Endothelial cell of hepatic sinusoid (primary cell): Measurements from ENCODE around the gene MPIG6B.

ENCODE experiments used
- in situ Hi-C: cut with HindIII; loops from 2 replicates; pipeline ENCODE4 v1.10.0; 2017; ENCODE audit warnings: low sequenced_read_pairs

MPIG6B gene, protein sequence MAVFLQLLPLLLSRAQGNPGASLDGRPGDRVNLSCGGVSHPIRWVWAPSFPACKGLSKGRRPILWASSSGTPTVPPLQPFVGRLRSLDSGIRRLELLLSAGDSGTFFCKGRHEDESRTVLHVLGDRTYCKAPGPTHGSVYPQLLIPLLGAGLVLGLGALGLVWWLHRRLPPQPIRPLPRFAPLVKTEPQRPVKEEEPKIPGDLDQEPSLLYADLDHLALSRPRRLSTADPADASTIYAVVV

DNA sequence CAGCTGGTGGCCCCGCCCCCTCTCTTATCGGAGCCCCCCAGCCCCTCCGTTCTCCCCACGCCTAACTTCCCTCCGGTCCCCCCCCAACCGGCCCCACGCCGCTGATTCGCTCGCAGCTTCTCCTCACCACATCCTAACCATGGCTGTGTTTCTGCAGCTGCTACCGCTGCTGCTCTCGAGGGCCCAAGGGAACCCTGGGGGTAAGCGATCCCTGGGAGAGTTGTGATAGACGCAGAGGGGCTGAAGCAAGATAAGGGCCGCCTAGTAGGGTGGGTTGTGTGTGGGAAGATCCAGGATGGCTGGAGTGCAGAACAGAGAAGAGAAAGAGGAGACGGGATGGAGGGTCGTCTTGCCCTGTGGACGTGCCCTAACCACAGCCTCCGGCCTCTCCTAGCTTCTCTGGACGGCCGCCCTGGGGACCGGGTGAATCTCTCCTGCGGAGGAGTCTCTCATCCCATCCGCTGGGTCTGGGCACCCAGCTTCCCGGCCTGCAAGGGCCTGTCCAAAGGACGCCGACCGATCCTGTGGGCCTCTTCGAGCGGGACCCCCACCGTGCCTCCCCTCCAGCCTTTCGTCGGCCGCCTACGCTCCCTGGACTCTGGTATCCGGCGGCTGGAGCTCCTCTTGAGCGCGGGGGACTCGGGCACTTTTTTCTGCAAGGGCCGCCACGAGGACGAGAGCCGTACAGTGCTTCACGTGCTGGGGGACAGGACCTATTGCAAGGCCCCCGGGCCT, at the start of gene MPIG6B:
MPIG6B (plus strand) TSS at position 129 of the 735 bp plus-strand sequence; CDS start at position 140, 11 bp downstream.
- in situ Hi-C loops = no loop called here

DNA sequence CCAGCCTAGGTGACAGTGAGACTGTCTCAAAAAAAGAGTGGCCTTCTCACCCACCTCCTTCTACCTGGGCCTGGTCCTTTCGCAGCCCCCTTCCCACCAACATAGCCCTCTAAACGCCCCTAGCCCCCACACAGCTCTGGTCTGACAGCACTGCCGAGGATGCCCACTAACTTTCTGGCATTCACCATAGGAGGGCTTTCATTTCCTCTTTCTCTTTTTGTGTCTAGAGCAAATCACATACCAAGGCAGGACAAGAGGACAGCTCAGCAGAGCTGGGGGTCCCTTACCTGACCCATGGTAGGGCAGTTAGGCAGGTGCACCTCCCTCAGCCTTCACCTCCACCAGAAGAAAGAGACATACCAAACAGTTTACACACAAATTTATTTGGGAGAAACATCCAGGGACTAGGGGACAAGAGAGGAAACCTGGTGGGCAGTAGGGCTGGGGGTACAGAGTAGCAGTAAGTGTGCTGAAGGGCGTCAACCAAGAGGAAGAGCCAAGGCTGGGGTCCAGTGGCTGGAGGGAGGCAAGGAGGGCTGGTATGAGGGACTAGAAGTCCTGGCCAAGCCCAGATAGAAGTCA, 46.8 kb upstream of the MPIG6B start:
- in situ Hi-C loops = no loop called here

DNA sequence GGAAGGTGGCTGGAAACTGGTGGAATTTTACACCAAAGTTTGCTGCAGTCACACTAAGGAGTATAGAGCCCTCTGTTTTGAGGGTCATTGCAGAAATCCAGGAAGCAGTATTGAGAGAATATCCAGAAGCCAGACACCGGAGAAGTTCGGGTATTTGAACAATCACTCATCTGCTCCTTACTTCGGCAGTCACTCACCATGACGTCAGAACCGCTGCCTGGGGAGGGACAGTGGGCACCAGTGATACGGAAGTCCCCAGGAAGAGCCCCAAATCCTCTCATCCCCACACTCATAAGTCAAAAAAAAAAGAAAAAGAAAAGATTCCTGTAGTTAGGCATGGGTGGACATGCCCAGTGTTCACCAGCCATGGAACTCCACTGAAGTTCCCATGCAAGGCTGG, 46.3 kb upstream of the MPIG6B start:
- in situ Hi-C loops = no loop called here

DNA sequence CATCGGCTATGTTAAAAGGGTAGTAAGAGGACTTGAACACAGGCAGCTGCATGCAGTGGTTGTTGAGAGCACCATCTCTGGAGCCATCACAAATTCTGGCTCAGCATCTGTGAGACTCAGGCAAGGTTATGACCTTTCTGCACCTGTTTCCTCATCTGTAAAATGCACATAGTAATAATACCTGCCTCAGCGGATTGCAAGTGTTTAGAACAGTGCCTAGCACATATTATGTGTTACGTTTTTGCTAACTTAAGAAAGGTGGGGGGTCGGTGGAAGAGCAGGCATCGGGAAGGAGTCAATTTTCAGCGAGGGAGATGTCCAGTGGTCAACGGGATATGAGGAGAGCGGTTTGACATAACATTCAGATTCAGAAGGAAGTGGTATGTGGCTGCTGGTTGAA, 45.2 kb upstream of the MPIG6B start:
- in situ Hi-C loops = no loop called here

DNA sequence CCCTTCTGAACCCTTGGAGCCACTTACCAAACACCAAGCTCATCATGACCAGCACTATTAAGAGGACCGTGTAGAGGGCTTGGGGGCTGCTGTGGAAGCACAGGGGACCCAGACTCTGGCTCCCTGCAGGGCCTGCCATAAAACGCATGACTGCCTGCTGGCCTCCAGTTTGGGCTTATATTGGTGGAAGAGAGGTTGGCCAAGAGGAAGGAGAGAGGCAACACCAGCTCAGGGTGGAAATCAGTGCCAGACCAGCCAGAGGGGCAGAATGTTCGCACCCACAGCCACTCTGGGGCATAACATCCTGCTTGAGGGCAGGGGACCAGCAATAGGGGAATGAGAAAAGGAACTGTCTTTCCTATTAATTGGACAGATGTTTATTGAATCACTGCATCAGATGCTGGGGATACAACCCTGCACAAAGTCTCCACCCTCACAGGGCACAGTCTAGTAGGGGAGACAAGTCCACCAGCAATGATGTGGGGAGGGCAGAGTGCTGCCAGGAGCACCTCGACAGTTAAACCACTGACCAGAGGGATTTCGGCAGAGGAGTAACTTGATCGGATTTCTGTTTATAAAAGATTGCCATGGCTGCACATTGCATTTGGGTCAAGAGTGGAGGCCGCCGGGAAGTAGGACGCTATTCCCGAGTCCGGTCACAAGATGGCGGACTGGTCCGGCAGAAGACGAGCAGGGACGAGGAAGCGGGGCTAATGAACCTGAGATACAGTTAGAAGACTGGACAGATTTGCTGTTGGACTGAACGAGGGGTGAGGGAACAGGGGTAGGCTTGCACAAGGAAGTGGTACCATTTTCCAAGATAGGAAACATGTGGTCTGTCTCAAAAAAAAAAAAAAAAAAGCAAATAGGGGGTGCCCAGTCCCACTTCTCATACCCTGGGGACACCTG, 42.7 kb upstream of the MPIG6B start, which contains the start of gene LY6G5C:
LY6G5C (minus strand) TSS at position 842 of the 909 bp plus-strand sequence; CDS start at position 148, 694 bp downstream.
- in situ Hi-C loops = no loop called here

DNA sequence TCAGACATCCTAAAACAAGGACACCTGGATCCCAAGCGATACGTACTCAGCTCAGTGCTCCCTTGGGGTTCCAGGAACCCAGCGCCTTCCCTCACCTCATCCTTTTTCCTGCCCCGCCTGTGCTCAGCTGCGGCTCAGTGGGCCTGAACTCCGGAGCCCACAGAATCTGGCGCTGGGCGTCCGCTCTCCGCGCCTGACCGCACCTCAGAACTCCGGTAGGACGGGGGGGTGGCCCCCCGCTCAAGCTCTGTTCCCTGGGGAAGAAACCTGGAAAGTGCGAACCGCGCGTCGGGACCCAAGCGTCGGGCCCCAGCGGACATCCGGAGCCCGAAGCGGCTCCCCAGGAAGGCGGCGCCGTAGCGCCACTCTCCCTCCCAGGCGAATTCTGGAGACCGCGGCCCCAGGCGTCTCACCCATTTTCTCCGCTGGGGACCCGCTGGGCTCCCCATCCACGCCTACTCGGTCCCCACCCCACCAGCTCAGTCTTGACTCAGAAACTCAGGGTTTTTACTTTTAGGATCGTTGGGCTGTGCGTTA, 42.0 kb upstream of the MPIG6B start:
- in situ Hi-C loops = no loop called here

DNA sequence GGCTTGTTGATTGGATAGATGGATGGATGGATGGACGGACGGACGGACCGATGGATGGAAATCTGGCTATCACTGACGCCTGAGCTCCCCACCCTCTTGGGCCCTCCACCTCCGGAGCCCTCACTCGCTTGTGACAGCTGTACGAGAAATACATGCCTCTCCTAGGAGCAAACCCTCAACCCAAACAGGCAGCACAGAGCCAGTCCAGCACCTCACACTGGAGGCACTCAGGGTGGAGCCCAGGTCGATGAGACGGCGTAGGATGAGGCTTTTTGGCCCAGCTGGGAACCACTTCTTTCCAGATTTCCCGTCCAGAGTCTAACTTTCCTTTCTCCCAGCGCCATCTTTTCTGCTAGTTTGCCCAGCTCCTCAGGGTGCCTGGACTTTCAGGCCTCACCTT, 39.6 kb upstream of the MPIG6B start:
- in situ Hi-C loops = no loop called here

DNA sequence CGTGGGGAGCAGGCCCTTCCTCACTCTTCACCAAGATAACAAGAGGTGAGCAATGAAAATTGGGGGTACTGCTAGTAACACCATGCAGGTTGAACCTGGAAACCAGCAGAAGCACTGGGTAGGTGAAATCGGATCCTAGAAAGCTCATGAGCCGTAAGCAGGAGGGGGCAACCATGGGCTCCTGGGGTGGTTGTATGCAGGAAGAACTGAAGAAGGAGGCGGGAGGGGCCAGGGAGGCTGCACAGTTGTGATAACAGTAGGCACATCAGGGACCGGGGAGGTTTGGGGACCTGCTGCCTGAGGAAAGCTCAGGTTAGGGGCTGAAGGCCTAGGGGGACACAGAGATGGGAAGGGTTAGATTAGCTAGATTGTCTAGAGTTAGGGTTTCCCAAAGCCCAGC, 36.7 kb upstream of the MPIG6B start:
- in situ Hi-C loops = no loop called here

DNA sequence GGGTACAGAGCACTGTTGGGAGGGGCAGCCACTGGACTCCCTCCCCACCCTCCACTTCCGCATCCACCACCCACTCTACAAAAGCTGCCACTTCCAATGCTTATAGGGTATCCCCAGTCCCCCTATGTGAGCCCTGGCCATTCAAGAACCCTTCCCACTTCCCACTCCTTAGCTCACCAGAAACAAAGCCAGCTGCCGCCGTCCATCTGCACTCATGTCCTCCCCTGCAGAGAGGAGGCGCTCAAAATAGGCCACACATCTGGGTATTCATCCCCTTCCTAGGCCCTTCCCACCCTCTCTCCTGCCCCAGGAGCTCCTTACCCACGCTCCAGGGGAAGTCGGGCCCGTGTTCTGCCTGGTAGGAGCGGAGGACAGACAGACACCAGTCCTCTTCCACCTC, 35.9 kb upstream of the MPIG6B start:
- in situ Hi-C loops = no loop called here

DNA sequence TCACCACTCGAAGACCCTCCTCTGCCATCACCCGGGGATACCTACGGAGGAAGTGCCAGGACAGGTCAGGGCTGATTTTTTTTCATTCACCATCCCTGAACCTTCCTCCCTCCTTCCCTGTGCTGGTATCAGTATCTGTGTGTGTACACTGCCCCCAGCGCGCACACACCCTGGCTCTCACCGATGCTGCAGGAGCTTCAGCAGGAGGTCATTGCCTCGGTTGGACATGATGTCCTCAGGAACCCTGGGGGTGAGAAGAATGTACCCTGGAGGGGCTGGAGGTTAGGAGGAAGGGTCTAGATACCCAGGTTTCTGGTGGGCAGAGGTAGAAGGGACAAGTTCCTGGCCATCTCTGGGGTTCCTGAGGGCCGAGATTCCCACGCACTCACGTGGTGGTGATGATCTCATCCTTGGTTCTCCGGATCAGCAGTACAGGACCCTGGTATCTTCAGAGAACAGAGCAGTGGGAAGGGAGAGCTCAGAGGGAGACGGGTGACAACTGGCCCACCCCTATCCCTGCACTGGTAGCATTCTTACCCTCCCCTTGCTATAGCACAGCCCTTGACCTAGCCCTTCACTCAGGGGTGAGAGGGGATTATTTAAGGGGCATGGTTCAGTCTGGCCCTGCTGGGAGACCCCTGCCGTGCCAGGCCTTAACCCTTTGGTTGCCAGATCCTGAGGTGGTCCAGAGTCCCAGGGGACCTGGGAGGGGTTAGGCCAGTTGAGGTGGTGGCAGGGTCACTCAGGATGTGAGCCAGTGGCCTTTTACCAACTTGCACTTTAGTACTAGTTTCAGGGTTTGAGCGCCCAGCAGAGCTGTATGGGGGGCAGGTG, 35.1 kb upstream of the MPIG6B start:
- in situ Hi-C loops = no loop called here

DNA sequence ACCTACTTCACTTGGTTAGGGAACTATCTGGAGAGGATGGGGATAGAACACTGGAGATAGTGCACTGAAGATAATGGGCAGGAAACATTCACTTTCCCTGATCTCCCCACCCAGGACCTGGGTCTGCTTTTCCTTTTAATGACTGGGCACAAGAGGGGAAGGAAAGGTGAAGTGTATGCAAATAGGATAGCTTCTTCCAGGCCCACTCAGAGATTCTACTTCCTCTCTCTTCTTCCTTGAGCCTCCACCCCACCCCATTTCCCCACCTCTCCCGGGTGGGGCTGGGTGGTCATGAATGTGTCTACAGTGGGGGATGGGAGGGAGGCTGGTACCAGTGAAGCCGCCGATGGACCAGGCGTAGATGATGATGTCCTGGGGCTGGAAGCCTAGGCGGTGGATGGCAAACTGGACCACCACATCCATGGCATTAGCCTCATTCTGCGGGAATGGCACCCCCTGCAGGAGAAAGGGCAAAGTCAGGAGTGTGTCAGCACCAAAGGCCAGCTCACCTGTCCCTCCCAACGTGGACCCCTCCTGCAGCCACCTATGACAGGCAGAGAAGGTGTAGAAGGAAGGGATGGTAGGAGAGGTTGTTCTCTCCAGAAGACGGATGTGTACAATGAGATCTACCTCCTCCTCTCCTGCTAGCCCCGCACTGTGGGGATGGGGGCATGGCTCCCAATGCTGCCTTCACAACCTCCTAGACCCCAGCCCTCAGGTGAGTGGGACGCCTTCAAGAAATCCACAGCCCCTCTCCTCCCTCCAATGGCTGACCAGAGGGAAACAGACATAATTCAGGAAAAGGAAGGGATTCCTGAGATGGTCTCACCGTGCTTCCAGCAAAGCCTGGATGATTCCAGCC, 33.7 kb upstream of the MPIG6B start:
- in situ Hi-C loops = loop anchor here (5.0 kb wide), 1 partner anchor 43 kb away; no protein-coding TSS in a partner anchor

DNA sequence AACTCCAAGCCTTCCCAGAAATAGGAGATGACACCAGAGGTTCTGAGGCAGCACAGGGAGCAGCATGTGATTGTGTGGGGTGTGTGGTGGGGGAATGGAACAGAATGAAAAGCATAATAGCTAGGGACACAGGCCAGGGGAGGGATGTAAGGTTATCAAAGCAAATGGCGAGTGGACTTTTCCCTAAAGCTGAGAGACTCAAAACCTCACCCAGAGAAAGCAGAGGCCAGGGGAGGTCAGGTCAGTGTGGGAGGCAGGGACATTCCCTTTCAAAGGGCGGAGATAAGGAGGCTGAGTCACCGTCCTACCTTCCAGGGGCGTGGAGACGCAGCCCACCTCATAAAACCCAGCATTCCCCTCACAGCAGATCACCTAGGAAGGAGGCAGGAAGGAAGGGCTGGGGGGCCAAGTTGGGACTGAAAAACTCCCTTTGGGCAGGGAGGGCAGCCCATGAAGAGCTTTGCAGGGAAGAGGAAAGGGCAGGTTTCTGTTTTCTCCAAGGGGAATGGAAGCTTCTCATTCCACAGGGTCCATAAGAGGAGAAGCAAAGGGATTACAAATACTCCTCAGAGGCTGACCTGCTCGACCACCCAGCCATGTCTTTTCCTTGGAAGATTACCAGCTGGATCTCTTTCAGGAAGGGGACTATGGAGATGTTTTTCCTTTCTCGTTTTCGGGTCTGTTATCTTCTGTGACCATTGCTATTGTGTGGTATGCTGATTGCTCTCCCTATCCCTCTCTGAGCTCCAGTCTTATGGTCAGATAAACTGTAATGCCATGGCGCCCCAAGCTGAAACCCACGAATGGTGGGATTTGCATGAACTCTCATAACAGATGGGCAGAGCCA, 32.7 kb upstream of the MPIG6B start:
- in situ Hi-C loops = loop anchor here (5.0 kb wide), 1 partner anchor 42 kb away; no protein-coding TSS in a partner anchor

DNA sequence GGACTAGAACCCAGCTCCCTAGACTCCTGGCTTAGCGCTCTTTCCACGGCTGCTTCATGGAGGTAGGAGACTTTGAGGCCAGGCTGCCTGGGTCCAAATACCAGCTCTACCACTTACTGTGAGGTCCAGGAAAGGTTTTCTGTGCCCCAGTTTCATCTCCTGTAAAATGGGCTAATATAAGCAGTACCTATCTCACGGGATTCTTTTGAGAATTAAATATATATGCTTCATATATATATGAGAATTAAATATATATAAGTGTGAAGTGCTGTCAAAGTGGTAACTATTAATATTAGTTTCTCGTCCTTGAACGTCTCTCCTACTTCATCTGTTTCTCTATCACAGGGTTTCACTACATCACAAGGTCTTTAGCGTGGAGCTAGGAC, 32.1 kb upstream of the MPIG6B start:
- in situ Hi-C loops = loop anchor here (5.0 kb wide), 1 partner anchor 41 kb away; no protein-coding TSS in a partner anchor

DNA sequence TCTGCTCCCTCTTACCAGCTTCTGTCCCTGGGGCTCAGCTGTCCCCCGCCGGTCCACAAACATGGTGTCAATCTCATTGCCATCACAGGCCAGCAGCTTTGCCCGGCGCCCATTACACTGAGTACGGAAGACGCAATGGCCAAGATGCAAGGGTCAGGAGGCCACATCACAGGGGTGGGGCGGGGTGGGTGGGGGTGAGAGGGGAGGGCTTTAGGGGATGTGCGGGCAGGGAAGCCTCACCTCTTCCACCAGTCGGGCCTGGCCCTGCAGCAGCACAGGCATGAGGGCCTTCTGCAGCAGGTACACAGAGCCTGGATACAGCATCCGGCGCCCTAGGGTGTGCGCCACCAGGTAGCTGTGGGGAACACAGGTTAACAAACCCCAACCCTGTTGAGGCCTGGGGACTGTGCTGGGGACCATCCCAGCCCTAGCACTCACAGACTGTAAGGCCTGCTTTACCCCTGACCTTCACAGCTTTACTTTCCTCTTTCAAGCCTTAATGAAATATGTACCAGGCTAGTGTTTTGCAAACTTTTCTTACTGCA, 31.5 kb upstream of the MPIG6B start:
- in situ Hi-C loops = loop anchor here (5.0 kb wide), 1 partner anchor 41 kb away; no protein-coding TSS in a partner anchor

DNA sequence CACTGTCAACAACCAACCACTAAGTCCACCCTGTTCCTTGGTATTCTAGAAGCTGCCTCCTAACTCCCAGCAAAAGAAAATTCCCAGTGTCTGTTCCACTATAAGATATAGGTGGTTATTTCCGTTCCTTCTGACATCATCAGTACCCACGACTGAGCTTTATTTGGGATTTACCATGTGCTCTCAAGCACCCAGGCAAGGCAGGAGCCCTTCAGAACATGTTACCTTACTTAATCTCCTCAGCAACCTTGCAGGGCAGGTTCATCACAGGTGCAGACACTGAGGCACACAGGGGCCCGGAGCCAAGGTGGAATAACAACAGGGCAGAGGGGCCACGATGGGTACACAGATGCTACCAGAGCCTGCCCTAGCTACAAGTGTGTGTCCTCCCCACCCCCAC, 30.8 kb upstream of the MPIG6B start:
- in situ Hi-C loops = loop anchor here (5.0 kb wide), 1 partner anchor 40 kb away; no protein-coding TSS in a partner anchor

DNA sequence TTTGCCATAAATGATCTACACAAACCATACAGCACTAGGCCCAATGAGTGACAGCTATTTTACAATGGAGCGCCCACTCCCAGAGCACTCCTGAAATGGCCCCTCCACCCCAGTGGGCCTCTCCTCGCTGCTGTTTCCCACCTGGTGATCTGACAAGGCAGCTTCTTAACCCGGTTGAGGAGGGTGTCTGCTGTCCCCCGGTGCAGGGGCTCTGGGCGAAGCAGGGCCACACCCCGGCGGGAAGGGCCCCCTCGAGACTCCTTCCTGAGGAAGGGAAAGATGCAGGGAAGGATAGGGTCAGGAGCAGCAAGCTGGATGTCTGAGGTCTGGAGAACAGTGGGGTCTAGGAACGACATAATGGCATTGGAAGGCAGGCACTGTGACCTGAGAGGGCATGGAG, 30.3 kb upstream of the MPIG6B start:
- in situ Hi-C loops = loop anchor here (5.0 kb wide), 1 partner anchor 39 kb away; no protein-coding TSS in a partner anchor

DNA sequence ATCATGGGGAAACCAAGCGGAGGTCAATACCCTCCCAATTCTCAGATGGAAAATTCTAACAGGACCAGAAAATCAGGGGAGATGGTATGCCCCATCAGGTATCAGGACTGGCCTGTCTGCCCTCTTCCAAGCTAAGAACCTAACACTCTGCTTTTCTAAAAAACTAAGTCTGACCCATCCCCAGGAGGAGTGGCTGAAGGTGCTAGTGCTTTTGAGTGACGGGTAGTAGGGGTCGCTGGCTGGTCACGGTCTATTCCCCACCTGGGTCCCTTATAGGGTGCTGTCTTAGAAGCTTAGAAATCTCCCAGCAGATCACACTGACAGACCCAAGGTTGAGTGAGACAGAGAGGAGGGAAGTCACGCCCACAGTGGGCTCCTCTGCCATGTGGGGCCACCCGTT, 29.6 kb upstream of the MPIG6B start:
- in situ Hi-C loops = loop anchor here (5.0 kb wide), 1 partner anchor 39 kb away; no protein-coding TSS in a partner anchor
